ENCODE data around the gene MTFR2. TPM values are rescaled to one million over a fixed set of nuclear protein-coding genes. Genes with fewer than 3 reads are reported as not detected.
A peak's percentile ranks its signal among the peaks of the same experiment; 100 is the strongest.

MTFR2 gene
- polyA plus RNA-seq, 2 of the 4 experiments (the other 2 are of a cell fraction) = 11.8 to 20.1 TPM

- H3K4me3 ChIP-seq = peak overlapping the region; percentile 30; the same call in 1 of the 3 replicates
- H3K4me2 ChIP-seq = peak overlapping the region; percentile 64
- peak; percentile 45 to 67 for DNase-seq (ENCODE audit: low read depth in 1 of 2, low spot score in 1 of 2)
- TF ChIP-seq CBX8 (IDR thresholded peaks at IDR 0.05) (no peak), HOXB13 (CRISPR knock-in tag; IDR thresholded peaks at IDR 0.05; ENCODE audit: low read depth) (no peak), SMC3 (IDR thresholded peaks at IDR 0.05) (peak; percentile 97), FOSB (CRISPR knock-in tag; IDR thresholded peaks at IDR 0.05) (no peak), HES2 (IDR thresholded peaks at IDR 0.05) (peak; percentile 75), EP300 (IDR thresholded peaks at IDR 0.05) (peak; percentile 47 to 73; a peak in 3 of 5 replicates), CEBPB (IDR thresholded peaks at IDR 0.05) (peak; percentile 95 to 98), NR3C1 (IDR thresholded peaks at IDR 0.05) (no peak), FOSL2 (IDR thresholded peaks at IDR 0.05) (no peak), FOSL2 (CRISPR knock-in tag; IDR thresholded peaks at IDR 0.05) (0 out of 2 replicates have a peak, but pooled peaks have one; percentile 7), ELK1 (IDR thresholded peaks at IDR 0.05; ENCODE audit: low read depth, low read length) (no peak), RAD21 (conservative IDR thresholded peaks at IDR 0.05 in 1 of 2, IDR thresholded peaks at IDR 0.05 in 1 of 2) (peak; percentile 99), HDAC2 (IDR thresholded peaks at IDR 0.05) (no peak), CTCF (IDR thresholded peaks at IDR 0.05) (peak; percentile 98), RARB (CRISPR knock-in tag; IDR thresholded peaks at IDR 0.05) (no peak), JUN (IDR thresholded peaks at IDR 0.05) (peak in 1 of 2 experiments; percentile 57; a peak in 3 of 5 replicates), USF2 (IDR thresholded peaks at IDR 0.05) (no peak)
- ATAC-seq = peak; percentile 83 to 86
- peak overlapping the region; percentile 87 to 93 for H3K27ac ChIP-seq
- CTCF ChIA-PET = interaction anchor here (0.6 to 3.5 kb wide), 83 partner anchors 9 to 966 kb away, joined by 3 to 50 read pairs (median 4); partner anchors contain the start of genes AHI1 and MAP7
- peaks cover 22% of the 10 kb centered on the region for H3K4me1 ChIP-seq
- 9% methylated on average over 12 of the region's 12 CpGs for WGBS (ENCODE audit: missing lambda C conversion rate)
- H3K9me3 ChIP-seq = peaks cover 5% of the 10 kb centered on the region; the same call in 2 of the 3 replicates
- FAIRE-seq = no peak
- POLR2A ChIA-PET = interaction anchor here (1.1 kb wide), 1 partner anchor 211 kb away, joined by 3 read pairs; no protein-coding TSS in a partner anchor
Observed at GRCh38 chr6:136226027-136226673, 24.0 kb downstream of the MTFR2 start.

GRCh38 chr6:136225496-136225895 is 24.6 kb downstream of the MTFR2 start:
- ATAC-seq = 0 out of 6 replicates have a peak, but pooled peaks have one; percentile 29 to 54
- FAIRE-seq = no peak
- Histone ChIP-seq H3K4me1 (peaks cover 16% of the 10 kb centered on the region), H3K4me2 (peak overlapping the region; percentile 64), H3K27ac (peak overlapping the region; percentile 87 to 93), H3K4me3 (no peak overlapping the region), H3K9me3 (peaks cover 5% of the 10 kb centered on the region; the same call in 2 of the 3 replicates)
- CTCF ChIA-PET = interaction anchor here (0.6 to 3.5 kb wide), 67 partner anchors 8 to 965 kb away, joined by 3 to 50 read pairs (median 5); partner anchors contain the start of gene AHI1
- POLR2A ChIA-PET = interaction anchor here (1.1 kb wide), 1 partner anchor 210 kb away, joined by 3 read pairs; no protein-coding TSS in a partner anchor
- TF ChIP-seq ZC3H11A (IDR thresholded peaks at IDR 0.05) = no peak
- TF ChIP-seq RCOR1 (IDR thresholded peaks at IDR 0.05; ENCODE audit: low read depth, low read length) = no peak
- no peak for TF ChIP-seq MYC (IDR thresholded peaks at IDR 0.05; ENCODE audit: borderline replicate concordance, low read length)
- TF ChIP-seq RNF2 (IDR thresholded peaks at IDR 0.05; ENCODE audit: borderline replicate concordance, low read depth) = no peak
- TF ChIP-seq CTCF (IDR thresholded peaks at IDR 0.05) = no peak
- TF ChIP-seq RARB (CRISPR knock-in tag; IDR thresholded peaks at IDR 0.05) = no peak
- no peak for TF ChIP-seq ZSCAN20 (CRISPR knock-in tag; IDR thresholded peaks at IDR 0.05)
- TF ChIP-seq EP300 (IDR thresholded peaks at IDR 0.05) = no peak
- no peak for TF ChIP-seq REST (IDR thresholded peaks at IDR 0.05)
- TF ChIP-seq NFE2L2 (conservative IDR thresholded peaks at IDR 0.05; ENCODE audit: low read length) = no peak
- DNase-seq (ENCODE audit: low read depth in 1 of 2, low spot score in 1 of 2) = peak in 1 of 2 experiments; percentile 55
- 40% methylated on average over 5 of the region's 5 CpGs for WGBS (ENCODE audit: missing lambda C conversion rate)
